ENCODE measurements around the gene SLC38A2.
"Not testable (repeated sequence)": the region's sequence is repeated elsewhere in the genome, so short reads cannot be mapped to it uniquely, and the experiment has no call there.

The SLC38A2 gene

DNA sequence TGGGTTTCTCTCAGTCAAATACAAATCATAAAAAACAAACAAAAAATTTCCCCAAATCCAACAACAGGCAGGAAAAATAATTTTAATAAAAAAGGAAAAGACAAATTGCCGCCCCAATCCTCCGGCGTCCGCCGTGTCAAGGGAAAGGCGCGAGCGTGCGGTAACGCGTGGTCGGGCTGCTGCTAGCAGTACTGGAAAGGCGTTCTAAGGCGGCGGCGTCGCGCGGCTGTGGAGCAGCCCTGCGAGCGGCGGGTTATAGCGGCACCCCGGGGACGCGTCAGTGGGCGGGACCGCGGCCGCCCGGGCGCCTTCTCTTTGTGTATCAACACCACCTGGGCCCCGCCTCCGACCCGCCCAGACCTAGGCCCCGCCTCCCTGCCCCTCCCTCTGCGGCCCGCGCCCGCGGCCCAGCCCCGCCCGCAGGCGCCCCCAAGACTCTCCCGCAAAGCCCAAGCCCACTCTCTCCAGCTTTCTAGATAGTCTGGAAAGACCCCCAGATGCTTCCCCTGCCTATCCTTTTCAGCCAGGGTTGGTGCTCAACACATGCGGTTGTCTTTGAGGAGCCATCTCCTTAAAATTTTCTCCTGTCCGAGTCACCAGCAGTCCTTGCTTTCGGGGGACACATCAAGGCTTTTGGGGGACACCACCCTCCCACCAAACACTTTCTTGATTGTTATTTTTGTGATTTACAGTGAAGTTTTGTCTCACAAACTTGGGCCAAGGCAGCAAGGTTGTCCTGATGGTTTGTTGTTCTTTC is at the start of gene SLC38A2:
TSS of gene SLC38A2 (minus strand) at position 230 of the 757 bp plus-strand sequence. CDS start 1,480 bp downstream, outside the sequence.
- peak; percentile 96 to 98 for DNase-seq

DNA sequence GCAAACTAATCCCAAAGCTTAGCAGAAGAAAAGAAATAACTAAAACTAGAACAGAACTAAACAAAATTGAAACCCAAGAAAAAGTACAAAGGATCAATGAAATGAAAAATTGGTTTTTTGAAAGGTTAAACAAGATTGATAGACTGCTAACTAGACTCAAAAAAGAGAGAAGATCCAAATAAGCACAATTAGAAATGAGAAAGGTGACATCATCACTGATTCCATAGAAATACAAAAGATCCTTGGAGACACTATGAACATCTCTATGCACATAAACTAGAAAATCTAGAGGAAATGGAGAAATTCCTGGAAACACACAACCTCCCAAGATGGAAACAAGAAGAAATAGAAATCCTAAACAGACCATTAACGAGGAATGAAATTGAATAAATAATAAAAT is 47.1 kb upstream of the SLC38A2 start:
- DNase-seq = no peak

DNA sequence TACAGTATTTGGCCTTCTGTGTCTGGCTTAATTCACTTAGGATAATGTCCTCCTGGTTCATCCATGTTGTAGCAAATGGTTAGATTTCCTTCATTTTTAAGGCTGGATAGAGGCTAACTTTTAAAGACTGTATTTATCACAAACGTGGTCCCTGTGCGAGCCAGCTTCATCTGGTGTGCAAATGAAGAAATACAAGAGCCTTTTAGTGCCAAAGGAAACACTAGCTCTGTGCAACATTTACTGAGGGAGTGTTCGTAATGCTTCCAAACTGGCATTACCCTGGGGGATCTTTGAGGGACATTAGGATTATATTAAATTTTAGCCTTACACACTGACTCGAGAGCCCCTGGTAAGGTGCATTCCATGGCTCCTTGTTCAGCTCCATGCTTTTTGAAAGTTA is 43.0 kb upstream of the SLC38A2 start:
- no peak for DNase-seq

GRCh38 chr12:46414591-46415268 is 42.2 kb upstream of the SLC38A2 start:
- DNase-seq = no peak

DNA sequence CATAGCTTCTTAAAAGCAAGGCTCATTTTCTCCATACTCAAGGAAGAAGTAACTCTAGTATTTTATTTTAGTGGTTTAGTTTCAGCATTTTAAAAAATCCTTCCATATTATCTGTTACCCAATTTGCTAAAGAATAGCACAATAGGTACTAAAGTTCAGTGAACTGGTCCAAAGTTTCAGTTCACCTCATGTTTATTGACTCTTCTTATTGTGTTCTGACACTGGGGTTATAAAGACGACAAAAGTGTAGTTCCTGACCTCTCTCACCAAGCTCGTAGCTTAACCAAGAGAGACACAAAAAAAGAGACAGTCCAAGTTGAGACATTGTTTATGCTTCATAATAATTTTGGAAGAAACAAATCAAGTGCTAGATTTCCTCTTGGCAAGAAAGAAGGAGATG is 40.8 kb upstream of the SLC38A2 start:
- DNase-seq = no peak

- no peak for DNase-seq
These were observed 40.3 kb upstream of the SLC38A2 start for GRCh38 chr12:46412857-46413256.

DNA sequence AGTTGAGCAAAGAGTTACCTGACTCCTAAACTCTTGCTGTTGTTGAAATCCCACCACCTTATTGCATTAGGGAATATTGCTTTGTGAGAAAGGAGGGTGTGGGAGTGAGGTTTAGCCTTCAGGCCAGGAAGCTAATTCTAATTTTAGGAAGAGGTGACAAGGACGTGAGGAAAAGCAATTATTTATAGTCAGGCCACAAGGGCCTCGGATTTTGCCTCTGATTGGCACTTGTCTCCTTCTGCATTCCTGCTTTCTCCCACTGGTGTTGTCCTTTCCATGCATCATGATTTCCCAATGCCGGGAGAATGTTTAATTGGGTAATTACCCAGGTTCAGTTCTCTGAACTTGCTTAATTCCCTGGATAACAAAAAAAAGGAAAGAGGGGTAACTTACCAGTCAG is 37.9 kb upstream of the SLC38A2 start:
- no peak for DNase-seq

GRCh38 chr12:46409974-46410373 is 37.4 kb upstream of the SLC38A2 start:
- no peak for DNase-seq

GRCh38 chr12:46409342-46409741 is 36.8 kb upstream of the SLC38A2 start:
- DNase-seq = no peak

GRCh38 chr12:46408441-46408840 is 35.9 kb upstream of the SLC38A2 start:
- no peak for DNase-seq

GRCh38 chr12:46407361-46407760 is 34.8 kb upstream of the SLC38A2 start:
- DNase-seq = no peak

DNA sequence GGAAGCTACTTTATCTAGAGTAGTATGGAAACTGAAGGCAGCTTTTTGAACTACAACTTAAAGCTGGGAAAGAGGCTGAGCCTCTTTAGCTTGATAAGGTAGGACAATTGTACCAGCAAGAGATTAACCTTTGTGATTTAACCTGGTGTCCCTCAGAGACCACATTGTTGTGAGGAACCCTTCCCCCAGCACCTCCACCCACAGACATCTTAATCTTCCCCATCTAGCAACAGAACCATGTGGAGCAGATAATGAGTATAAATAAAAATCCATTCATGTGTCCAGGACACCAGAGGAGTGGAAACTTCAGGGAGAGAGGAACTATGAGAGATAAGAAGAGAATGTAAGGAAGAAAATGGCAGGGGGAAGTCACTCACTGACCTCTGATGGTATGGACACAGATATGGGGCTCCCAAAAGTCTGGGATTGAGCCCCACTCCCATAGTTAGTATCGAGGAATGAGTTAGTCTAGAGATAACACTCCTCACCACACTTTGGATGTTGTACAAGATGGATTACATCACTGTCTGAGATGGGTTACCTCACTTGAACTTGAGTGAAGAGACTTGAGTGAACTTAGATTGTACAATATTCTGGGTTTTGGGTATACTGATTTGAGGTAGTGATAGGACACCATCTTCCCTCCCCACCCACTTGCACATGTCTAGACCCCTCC is 33.9 kb upstream of the SLC38A2 start:
- no peak for DNase-seq

- no peak for DNase-seq
These were observed 32.2 kb upstream of the SLC38A2 start for GRCh38 chr12:46404733-46405132.

GRCh38 chr12:46404225-46404631 is 31.7 kb upstream of the SLC38A2 start:
- no peak for DNase-seq

- no peak for DNase-seq
These were observed 31.1 kb upstream of the SLC38A2 start for GRCh38 chr12:46403719-46404070.

DNA sequence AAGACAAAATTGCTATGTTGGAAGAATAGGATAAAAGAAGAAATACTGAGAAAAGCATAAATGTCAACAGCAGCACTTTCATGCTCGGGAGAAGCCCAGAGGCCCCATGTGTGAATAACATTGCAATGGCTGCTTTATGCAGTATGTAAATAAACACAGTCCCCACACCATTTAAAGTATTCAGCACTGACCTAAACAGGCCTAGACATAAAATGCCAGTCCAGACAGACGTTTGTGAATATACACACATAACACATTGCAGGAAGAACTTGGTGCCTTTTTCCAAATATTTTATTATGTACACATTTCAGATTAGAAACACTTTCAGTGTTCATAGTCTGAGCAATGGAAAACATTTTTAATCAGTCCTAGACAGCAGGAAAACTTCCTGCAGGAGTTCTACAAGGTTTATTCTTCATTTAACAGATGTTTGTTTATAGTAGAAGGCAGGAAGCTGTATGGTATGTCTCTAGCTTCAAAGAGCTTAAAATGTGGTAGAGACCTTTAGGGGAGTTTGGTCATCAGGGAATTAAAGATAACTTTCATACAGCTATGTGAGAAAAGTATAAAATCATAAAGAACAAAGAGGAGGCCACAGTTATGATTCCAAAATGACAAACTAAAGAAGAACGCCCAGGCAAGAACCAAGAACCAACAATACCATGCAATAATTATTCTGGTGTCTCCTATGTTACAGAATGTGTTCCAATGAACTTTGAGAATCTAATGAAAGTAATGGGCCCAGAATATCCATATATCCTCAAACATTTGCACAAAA is 30.6 kb upstream of the SLC38A2 start:
- DNase-seq = no peak

- DNase-seq = no peak
These were observed 29.9 kb upstream of the SLC38A2 start for GRCh38 chr12:46402451-46402850.

DNA sequence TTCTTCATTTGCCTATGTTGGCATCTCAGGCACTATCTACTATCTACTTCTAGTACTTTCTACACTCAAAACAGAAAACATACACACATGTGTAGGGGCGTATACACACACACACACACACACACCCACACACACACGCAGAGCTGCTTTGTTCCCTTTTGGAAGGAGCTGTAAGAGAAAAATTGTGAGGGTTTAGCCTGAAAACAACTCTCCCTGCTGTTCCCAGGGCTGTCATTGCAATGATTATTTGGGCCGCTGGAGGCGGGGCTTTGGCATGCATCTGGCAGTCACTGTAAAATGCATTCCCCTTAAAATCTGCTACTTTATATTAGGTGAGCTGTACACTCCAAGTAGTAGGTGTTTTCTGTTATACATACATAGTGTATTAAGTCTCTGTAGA is 29.1 kb upstream of the SLC38A2 start:
- no peak for DNase-seq

DNA sequence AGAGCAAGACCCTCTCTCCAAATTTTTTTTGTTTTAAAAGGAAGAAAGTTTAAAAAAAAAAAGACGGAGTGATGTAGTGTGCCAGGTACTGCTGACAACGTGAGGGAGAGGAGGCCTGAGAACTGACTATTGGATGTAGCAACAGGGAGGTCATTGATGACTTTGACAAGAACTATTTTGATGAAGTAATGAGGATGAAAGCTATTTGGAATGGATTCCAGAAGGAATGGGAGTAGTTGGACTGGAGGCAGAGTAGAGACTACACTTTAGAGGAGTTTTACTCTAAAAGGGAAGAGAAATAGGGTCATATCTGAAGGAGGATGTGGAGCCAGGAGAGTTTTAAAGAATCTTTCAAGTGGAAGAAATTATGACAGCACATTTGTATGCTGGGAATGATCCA is 27.8 kb upstream of the SLC38A2 start:
- no peak for DNase-seq

DNA sequence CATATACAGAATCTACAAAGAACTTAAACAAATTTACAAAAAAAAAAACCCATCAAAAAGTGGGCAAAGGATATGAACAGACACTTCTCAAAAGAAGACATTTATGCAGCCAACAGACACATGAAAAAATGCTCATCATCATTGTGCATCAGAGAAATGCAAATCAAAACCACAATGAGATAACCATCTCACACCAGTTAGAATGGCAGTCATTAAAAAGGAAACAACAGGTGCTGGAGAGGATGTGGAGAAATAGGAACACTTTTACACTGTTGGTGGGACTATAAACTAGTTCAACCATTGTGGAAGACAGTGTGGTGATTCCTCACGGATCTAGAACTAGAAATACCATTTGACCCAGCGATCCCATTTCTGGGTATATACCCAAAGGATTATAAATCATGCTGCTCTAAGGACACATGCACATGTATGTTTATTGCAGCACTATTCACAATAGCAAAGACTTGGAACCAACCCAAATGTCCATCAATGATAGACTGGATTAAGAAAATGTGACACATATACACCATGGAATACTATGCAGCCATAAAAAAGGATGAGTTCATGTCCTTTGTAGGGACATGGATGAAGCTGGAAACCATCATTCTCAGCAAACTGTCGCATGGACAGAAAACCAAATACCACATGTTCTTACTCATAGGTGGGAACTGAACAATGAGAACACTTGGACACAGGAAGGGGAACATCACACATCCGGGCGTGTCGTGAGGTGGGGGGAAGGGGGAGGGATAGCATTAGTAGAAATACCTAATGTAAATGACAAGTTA is 27.1 kb upstream of the SLC38A2 start:
- DNase-seq = not testable (repeated sequence)

DNA sequence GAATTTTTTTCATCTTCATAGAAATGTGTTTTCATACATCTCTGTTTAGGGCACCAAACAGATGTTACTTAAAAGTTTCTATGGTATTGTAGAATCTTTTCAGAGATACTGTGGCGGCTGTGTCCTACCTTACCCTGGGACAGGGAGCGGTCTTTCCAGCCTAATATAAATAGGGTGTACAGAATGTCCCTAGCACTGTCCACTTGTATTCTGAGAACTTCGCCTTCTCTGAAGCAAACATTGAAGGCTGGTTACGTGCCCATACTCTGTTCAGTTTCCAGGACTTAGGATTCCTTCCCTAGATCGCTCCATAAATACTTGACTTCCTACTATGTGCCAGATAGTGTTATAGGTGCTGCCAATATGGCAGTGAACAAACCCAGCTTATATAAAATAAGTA is 24.3 kb upstream of the SLC38A2 start:
- DNase-seq = no peak

GRCh38 chr12:46395388-46395787 is 22.8 kb upstream of the SLC38A2 start:
- DNase-seq = no peak
